Transverse colon (tissue), 4 donors: ENCODE data around the gene TRMT44. TPM values are rescaled to one million over a fixed set of nuclear protein-coding genes. Genes with fewer than 3 reads are reported as not detected.
"Not testable (repeated sequence)": the region's sequence is repeated elsewhere in the genome, so short reads cannot be mapped to it uniquely, and the experiment has no call there.

Source experiments
- DNase-seq: peaks from one replicate; pipeline ENCODE4 v3.0.0-alpha.2; 2019
- H3K27ac ChIP-seq, 4 donors: fragments of 200-600 bp; sonication (generic); 2 replicates each; pipeline ENCODE4 v1.5.1; 2016 to 2018; ENCODE audit warnings: inconsistent platforms in 4 of 4
- H3K27me3 ChIP-seq: fragments of 200-600 bp; sonication (generic); 2 replicates; pipeline ENCODE4 v1.5.1; 2017; ENCODE audit warnings: inconsistent platforms
- H3K36me3 ChIP-seq, 4 donors: fragments of 200-600 bp; sonication (generic); 2 replicates each; pipeline ENCODE4 v1.5.1; 2017 to 2019; ENCODE audit warnings: inconsistent platforms in 4 of 4
- H3K4me1 ChIP-seq, 4 donors: fragments of 200-600 bp; sonication (generic); 2 replicates each; pipeline ENCODE4 v1.5.1; 2017 to 2020; ENCODE audit warnings: inconsistent platforms in 4 of 4
- H3K4me3 ChIP-seq, 4 donors: fragments of 200-600 bp; sonication (generic); 1 replicate in 1 of 4; 2 replicates in 3 of 4; pipeline versions ENCODE4 v1.5.1 to v1.6.1; 2017 to 2019; ENCODE audit warnings: inconsistent platforms in 4 of 4
- H3K9me3 ChIP-seq, 2 donors: fragments of 200-600 bp; sonication (generic); 2 replicates each; pipeline ENCODE4 v1.5.1; 2017 to 2019; ENCODE audit warnings: inconsistent platforms in 2 of 2
- CTCF ChIP-seq, 5 experiments: fragments of 200-600 bp in 3 of 5; fragments of 450-650 bp in 2 of 5; sonication (generic) in 3 of 5; IDR thresholded peaks; 1 replicate in 2 of 5; 2 replicates in 3 of 5; pipeline ENCODE4 v1.5.1; 2016 to 2017; ENCODE audit warnings: antibody characterized with exemption in 5 of 5, inconsistent platforms in 3 of 5, mild to moderate bottlenecking in 2 of 5, moderate library complexity in 1 of 5
- EP300 ChIP-seq: sonication (generic); formaldehyde crosslinking; IDR thresholded peaks from one replicate; pipeline ENCODE4 v1.6.1; 2017; ENCODE audit warnings: antibody characterized with exemption, low read depth
- POLR2A ChIP-seq: fragments of 450-650 bp; IDR thresholded peaks from one replicate; pipeline ENCODE4 v1.6.1; 2016; ENCODE audit warnings: antibody characterized with exemption, mild to moderate bottlenecking, moderate library complexity
- POLR2AphosphoS5 ChIP-seq, 3 donors: sonication (generic); formaldehyde crosslinking; IDR thresholded peaks; one replicate each; pipeline ENCODE4 v1.6.1; 2016; ENCODE audit warnings: antibody characterized with exemption in 3 of 3
- WGBS, 2 donors: methylation state at CpG; one replicate each; pipeline ENCODE4 v1.1.5; 2018; ENCODE audit warnings: low coverage in 1 of 2; 5-methylcytosine and 5-hydroxymethylcytosine counted together
- in situ Hi-C, 4 donors: fragments of 200-750 bp; cut with MboI; loops; one replicate each; pipeline versions ENCODE4 v1.15.0 to v1.15.1; 2017; ENCODE audit warnings: low sequenced_read_pairs in 3 of 4, low pct_ligation_motif_present in 1 of 4, low pct_unique_long_range_greater_than_20kb in 1 of 4
- intact Hi-C: fragments of 100-400 bp; cut with DNase I; formaldehyde crosslinking; loops from one replicate; pipeline ENCODE4 v1.15.1; 2023; ENCODE audit warnings: low total_unique reads
- total RNA-seq, 4 donors: library from RNA; depleted of rRNA; stranded (reverse); fragments of >200 nt; gene quantifications; one replicate each; pipeline ENCODE4 v1.1.0, GENCODE V29; 2016

Gene TRMT44
- total RNA-seq, 4 donors from 2014 or later, result 19.1 to 190 (median 29.7) TPM

GRCh38 chr4:8478371-8478770, 37.8 kb downstream of the TRMT44 start:
- Histone ChIP-seq H3K27ac (no peak overlapping the region), H3K9me3 (no peaks in the 10 kb centered on the region), H3K4me3 (no peak overlapping the region), H3K27me3 (no peaks in the 10 kb centered on the region), H3K4me1 (peaks cover 0 to 7% (median 2%) of the 10 kb centered on the region in 4 donors), H3K36me3 (no peaks in the 10 kb centered on the region)
- in situ Hi-C loops (no loop called here), intact Hi-C loops (no loop called here)
- WGBS, 2 donors, result 92 to 100% methylated on average over 1 to 9 of the region's 9 CpGs
- TF ChIP-seq EP300, result no peak
- no peak for TF ChIP-seq POLR2A
- no peak for TF ChIP-seq CTCF (IDR thresholded peaks at IDR 0.05)
- no peak for TF ChIP-seq POLR2AphosphoS5 (IDR thresholded peaks at IDR 0.05)
- DNase-seq, result no peak

- in situ Hi-C loops (no loop called here), intact Hi-C loops (no loop called here)
- no peak overlapping the region for H3K4me3 ChIP-seq
- no peaks in the 10 kb centered on the region for H3K36me3 ChIP-seq
- H3K4me1 ChIP-seq, result no peaks in the 10 kb centered on the region
- whole genome bisulfite sequencing, 2 donors, result 90 to 92% methylated on average over 3 to 23 of the region's 24 CpGs
- TF ChIP-seq POLR2A, result no peak
- no peak for TF ChIP-seq CTCF (IDR thresholded peaks at IDR 0.05)
- TF ChIP-seq POLR2AphosphoS5 (IDR thresholded peaks at IDR 0.05), result no peak
- TF ChIP-seq EP300, result no peak
- DNase-seq, result no peak
- H3K9me3 ChIP-seq, result no peaks in the 10 kb centered on the region
- H3K27me3 ChIP-seq, result no peaks in the 10 kb centered on the region
- H3K27ac ChIP-seq, result no peak overlapping the region
These were observed 38.5 kb downstream of the TRMT44 start for GRCh38 chr4:8478801-8479744.

GRCh38 chr4:8480221-8480620, 39.6 kb downstream of the TRMT44 start:
- Histone ChIP-seq H3K27me3 (no peaks in the 10 kb centered on the region), H3K9me3 (no peaks in the 10 kb centered on the region), H3K27ac (no peak overlapping the region), H3K4me1 (no peaks in the 10 kb centered on the region), H3K4me3 (no peak overlapping the region), H3K36me3 (no peaks in the 10 kb centered on the region)
- TF ChIP-seq POLR2A (no peak), CTCF (IDR thresholded peaks at IDR 0.05) (no peak), POLR2AphosphoS5 (IDR thresholded peaks at IDR 0.05) (no peak), EP300 (no peak)
- intact Hi-C loops, result no loop called here
- 90 to 94% methylated on average over 8 to 11 of the region's 11 CpGs for WGBS, 2 donors
- DNase-seq, result no peak
- in situ Hi-C loops, result no loop called here

- DNase-seq, H3K9me3 ChIP-seq, intact Hi-C loops, H3K27me3 ChIP-seq, in situ Hi-C loops, H3K36me3 ChIP-seq, H3K4me1 ChIP-seq, H3K4me3 ChIP-seq, H3K27ac ChIP-seq: not testable (repeated sequence)
- WGBS, 2 donors, result 40 to 47% methylated on average over 7 to 9 of the region's 9 CpGs
These were observed 46.1 kb downstream of the TRMT44 start for GRCh38 chr4:8486643-8487042.
